Progenitor cell of endocrine pancreas (in vitro differentiated cells): ENCODE measurements around the gene APOBEC3B. TPM values are rescaled to one million over a fixed set of nuclear protein-coding genes. Genes with fewer than 3 reads are reported as not detected.

Source experiments
- DNase-seq: peaks from one replicate; pipeline ENCODE4 v3.0.0; 2021; ENCODE audit warnings: low spot score; ENCODE audit not compliant: unreplicated experiment
- H3K27ac Mint-ChIP-seq: 2 replicates; pipeline ENCODE4 v1.8.0; 2021; ENCODE audit warnings: mild to moderate bottlenecking, moderate library complexity, mixed read lengths
- H3K27me3 Mint-ChIP-seq: 2 replicates; pipeline ENCODE4 v1.8.0; 2021; ENCODE audit warnings: mixed read lengths
- H3K36me3 Mint-ChIP-seq: 2 replicates; pipeline ENCODE4 v1.8.0; 2022; ENCODE audit warnings: mixed read lengths; ENCODE audit not compliant: insufficient read depth
- H3K4me1 Mint-ChIP-seq: 2 replicates; pipeline ENCODE4 v1.8.0; 2021; ENCODE audit warnings: low read depth, mixed read lengths
- H3K4me3 Mint-ChIP-seq: 2 replicates; pipeline ENCODE4 v1.8.0; 2021; ENCODE audit warnings: low read depth, mild to moderate bottlenecking, moderate library complexity, mixed read lengths
- H3K9me3 Mint-ChIP-seq: 2 replicates; pipeline ENCODE4 v1.8.0; 2021; ENCODE audit warnings: low read depth, mixed read lengths
- total RNA-seq: library from RNA; stranded (reverse); gene quantifications from 2 replicates; pipeline ENCODE4 v1.2.1, GENCODE V29; 2021
- TF ChIP-seq, protein P1 (sequence below): fragments of 200-600 bp; sonication (generic); IDR thresholded peaks from one replicate; pipeline ENCODE4 v1.5.0; 2021; ENCODE audit warnings: antibody characterized with exemption, mild to moderate bottlenecking; ENCODE audit not compliant: unreplicated experiment

The APOBEC3B gene
- total RNA-seq, 1 donor from 2014 or later = 10.1 TPM

GRCh38 chr22:38970551-38970950, 11.6 kb upstream of the APOBEC3B start:
- DNase-seq = no peak
- H3K4me3 Mint-ChIP-seq = no peak overlapping the region
- no peaks in the 10 kb centered on the region for H3K4me1 Mint-ChIP-seq
- H3K27me3 Mint-ChIP-seq = peaks cover 21% of the 10 kb centered on the region
- H3K27ac Mint-ChIP-seq = no peak overlapping the region
- no peaks in the 10 kb centered on the region for H3K9me3 Mint-ChIP-seq
- H3K36me3 Mint-ChIP-seq = no peaks in the 10 kb centered on the region
- TF ChIP-seq, protein P1, sequence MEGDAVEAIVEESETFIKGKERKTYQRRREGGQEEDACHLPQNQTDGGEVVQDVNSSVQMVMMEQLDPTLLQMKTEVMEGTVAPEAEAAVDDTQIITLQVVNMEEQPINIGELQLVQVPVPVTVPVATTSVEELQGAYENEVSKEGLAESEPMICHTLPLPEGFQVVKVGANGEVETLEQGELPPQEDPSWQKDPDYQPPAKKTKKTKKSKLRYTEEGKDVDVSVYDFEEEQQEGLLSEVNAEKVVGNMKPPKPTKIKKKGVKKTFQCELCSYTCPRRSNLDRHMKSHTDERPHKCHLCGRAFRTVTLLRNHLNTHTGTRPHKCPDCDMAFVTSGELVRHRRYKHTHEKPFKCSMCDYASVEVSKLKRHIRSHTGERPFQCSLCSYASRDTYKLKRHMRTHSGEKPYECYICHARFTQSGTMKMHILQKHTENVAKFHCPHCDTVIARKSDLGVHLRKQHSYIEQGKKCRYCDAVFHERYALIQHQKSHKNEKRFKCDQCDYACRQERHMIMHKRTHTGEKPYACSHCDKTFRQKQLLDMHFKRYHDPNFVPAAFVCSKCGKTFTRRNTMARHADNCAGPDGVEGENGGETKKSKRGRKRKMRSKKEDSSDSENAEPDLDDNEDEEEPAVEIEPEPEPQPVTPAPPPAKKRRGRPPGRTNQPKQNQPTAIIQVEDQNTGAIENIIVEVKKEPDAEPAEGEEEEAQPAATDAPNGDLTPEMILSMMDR = no peak

GRCh38 chr22:38971202-38971601, 10.9 kb upstream of the APOBEC3B start:
- no peak for DNase-seq
- H3K4me3 Mint-ChIP-seq = no peak overlapping the region
- H3K27ac Mint-ChIP-seq = no peak overlapping the region
- no peaks in the 10 kb centered on the region for H3K4me1 Mint-ChIP-seq
- TF ChIP-seq, protein P1 = no peak
- peaks cover 21% of the 10 kb centered on the region for H3K27me3 Mint-ChIP-seq
- no peaks in the 10 kb centered on the region for H3K9me3 Mint-ChIP-seq
- H3K36me3 Mint-ChIP-seq = no peaks in the 10 kb centered on the region

DNA sequence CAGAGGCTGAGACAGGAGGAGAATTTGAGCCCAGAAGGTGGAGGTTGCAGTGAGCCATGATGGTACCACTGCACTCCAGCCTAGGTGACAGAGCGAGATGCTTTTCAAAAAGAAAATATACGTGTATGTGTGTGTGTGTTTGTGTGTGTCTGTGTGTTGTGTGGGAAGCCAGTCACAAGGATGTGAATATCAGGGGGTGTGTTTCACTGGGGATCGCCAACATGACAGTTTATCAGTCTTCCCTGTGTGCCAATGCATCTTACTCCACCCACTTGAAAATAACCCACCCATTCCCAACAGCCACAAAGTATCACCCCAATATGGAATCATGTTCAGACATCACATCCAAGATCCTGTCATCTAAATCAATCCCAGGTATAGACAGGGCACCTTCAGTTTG, 10.4 kb upstream of the APOBEC3B start:
- Mint-ChIP-seq H3K27ac (no peak overlapping the region), H3K4me1 (no peaks in the 10 kb centered on the region), H3K36me3 (no peaks in the 10 kb centered on the region), H3K27me3 (peaks cover 20% of the 10 kb centered on the region), H3K4me3 (no peak overlapping the region), H3K9me3 (no peaks in the 10 kb centered on the region)
- DNase-seq = no peak
- TF ChIP-seq, protein P1 = no peak

- Mint-ChIP-seq H3K27ac (no peak overlapping the region), H3K9me3 (peaks cover 4% of the 10 kb centered on the region), H3K27me3 (peaks cover 18% of the 10 kb centered on the region), H3K4me1 (no peaks in the 10 kb centered on the region), H3K36me3 (no peaks in the 10 kb centered on the region), H3K4me3 (no peak overlapping the region)
- no peak for DNase-seq
- TF ChIP-seq, protein P1 = no peak
Measured at GRCh38 chr22:38972558-38972957, 9.6 kb upstream of the APOBEC3B start.

- H3K27ac Mint-ChIP-seq = no peak overlapping the region
- H3K36me3 Mint-ChIP-seq = no peaks in the 10 kb centered on the region
- peaks cover 4% of the 10 kb centered on the region for H3K9me3 Mint-ChIP-seq
- H3K4me3 Mint-ChIP-seq = no peak overlapping the region
- DNase-seq = peak; percentile 47
- H3K4me1 Mint-ChIP-seq = no peaks in the 10 kb centered on the region
- H3K27me3 Mint-ChIP-seq = peaks cover 15% of the 10 kb centered on the region
- TF ChIP-seq, protein P1 = peak; percentile 81
Measured at GRCh38 chr22:38973289-38974169, 8.6 kb upstream of the APOBEC3B start.
